Gastroesophageal sphincter (tissue), 3 donors: ENCODE measurements around the gene SLC6A15.

Experiments used
- CTCF ChIP-seq, 4 experiments: fragments of 200-600 bp in 2 of 4; fragments of 450-650 bp in 2 of 4; sonication (generic) in 1 of 4; IDR thresholded peaks; one replicate each; pipeline ENCODE4 v1.5.1; 2017 to 2019; ENCODE audit warnings: antibody characterized with exemption in 4 of 4, mild to moderate bottlenecking in 2 of 4, moderate library complexity in 2 of 4
- EP300 ChIP-seq: sonication (generic); formaldehyde crosslinking; IDR thresholded peaks from one replicate; pipeline ENCODE4 v1.6.1; 2017; ENCODE audit warnings: antibody characterized with exemption, mild to moderate bottlenecking
- POLR2A ChIP-seq, 2 donors: fragments of 450-650 bp; IDR thresholded peaks; one replicate each; pipeline ENCODE4 v1.6.1; 2017; ENCODE audit warnings: antibody characterized with exemption in 2 of 2, mild to moderate bottlenecking in 2 of 2, moderate library complexity in 1 of 2
- POLR2AphosphoS5 ChIP-seq: sonication (generic); formaldehyde crosslinking; IDR thresholded peaks from one replicate; pipeline ENCODE4 v1.6.1; 2017; ENCODE audit warnings: antibody characterized with exemption

DNA sequence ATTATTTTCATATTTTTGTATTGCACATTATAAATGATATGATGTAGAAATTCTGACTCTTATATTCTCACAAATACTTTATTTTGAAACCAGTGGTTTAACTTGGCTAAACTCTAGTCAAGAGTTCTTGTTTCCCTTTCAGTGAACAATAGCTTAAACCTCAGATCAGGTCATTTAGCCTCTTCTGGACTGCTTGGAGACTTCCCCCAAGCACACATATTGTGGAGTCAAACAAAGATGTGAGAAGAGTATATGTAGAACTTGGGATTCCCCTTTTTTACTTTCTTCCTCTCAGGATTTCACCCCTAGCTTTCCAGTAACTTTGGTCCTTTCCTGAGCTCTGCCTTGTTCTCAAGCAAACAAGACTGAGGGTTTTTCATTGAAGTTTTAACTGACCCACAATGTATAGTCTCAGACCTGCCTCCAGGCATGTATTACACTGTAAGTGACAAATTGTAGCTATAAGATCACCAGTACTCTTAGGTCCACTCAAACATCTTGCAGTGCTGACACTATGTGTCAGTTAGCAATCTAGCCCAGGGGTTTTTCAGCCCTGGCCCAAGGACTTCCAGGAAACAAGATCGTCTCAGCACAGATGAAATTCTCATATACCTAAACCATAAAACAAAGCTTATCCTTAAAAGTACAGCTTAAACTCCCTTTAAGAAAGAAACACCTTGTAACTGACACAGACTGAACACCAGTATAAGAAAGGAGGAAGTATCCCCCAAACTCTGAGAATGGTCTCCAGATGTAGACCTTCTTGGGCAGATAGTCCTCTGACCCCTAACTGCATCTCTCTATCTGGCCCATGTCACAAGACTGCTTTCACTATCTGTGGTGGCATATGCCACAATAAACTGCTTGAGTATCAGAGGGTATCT, 98.6 kb downstream of the SLC6A15 start:
- no peak for TF ChIP-seq CTCF (IDR thresholded peaks at IDR 0.05)
- TF ChIP-seq EP300: no peak
- no peak for TF ChIP-seq POLR2AphosphoS5
- TF ChIP-seq POLR2A (IDR thresholded peaks at IDR 0.05): no peak
